H9 (cell line): ENCODE measurements around the gene CALY. TPM values are rescaled to one million over a fixed set of nuclear protein-coding genes. Genes with fewer than 3 reads are reported as not detected.

ENCODE experiments used
- DNase-seq: peaks from one replicate; pipeline ENCODE4 v3.0.0-alpha.2; 2017
- H2AFZ ChIP-seq: one replicate; pipeline ENCODE4 v1.6.1; 2013; ENCODE audit warnings: mild to moderate bottlenecking, low read length, control low read depth, moderate library complexity
- H2AK5ac ChIP-seq: 2 replicates; pipeline ENCODE4 v1.6.1; 2013; ENCODE audit warnings: low read length, control low read depth, mixed read lengths; ENCODE audit not compliant: insufficient read length
- H2BK120ac ChIP-seq: one replicate; pipeline ENCODE4 v1.6.1; 2013; ENCODE audit warnings: low read depth, mild to moderate bottlenecking, low read length, control low read depth, inconsistent platforms; ENCODE audit not compliant: poor library complexity, severe bottlenecking
- H2BK12ac ChIP-seq: 2 replicates; pipeline ENCODE4 v1.6.1; 2013; ENCODE audit warnings: low read length, control low read depth, mixed read lengths, low read depth; ENCODE audit not compliant: insufficient read length
- H2BK15ac ChIP-seq: 2 replicates; pipeline ENCODE4 v1.6.1; 2013; ENCODE audit warnings: low read depth, low read length, control low read depth
- H2BK20ac ChIP-seq: one replicate; pipeline ENCODE4 v1.6.1; 2013; ENCODE audit warnings: low read depth, mild to moderate bottlenecking, low read length, control low read depth, inconsistent platforms; ENCODE audit not compliant: poor library complexity, severe bottlenecking
- H2BK5ac ChIP-seq: 2 replicates; pipeline ENCODE4 v1.6.1; 2013; ENCODE audit warnings: low read length, control low read depth, mixed read lengths; ENCODE audit not compliant: insufficient read length
- H3K14ac ChIP-seq: 2 replicates; pipeline ENCODE4 v1.6.1; 2013; ENCODE audit warnings: low read length, control low read depth; ENCODE audit not compliant: insufficient read depth
- H3K18ac ChIP-seq: 2 replicates; pipeline ENCODE4 v1.6.1; 2013; ENCODE audit warnings: low read depth, mild to moderate bottlenecking, mixed read lengths, low read length, control low read depth; ENCODE audit not compliant: insufficient read length
- H3K23ac ChIP-seq: 2 replicates; pipeline ENCODE4 v1.6.1; 2013; ENCODE audit warnings: low read length, control low read depth, mixed read lengths, low read depth; ENCODE audit not compliant: insufficient read length
- H3K23me2 ChIP-seq: 2 replicates; pipeline ENCODE4 v1.6.1; 2013; ENCODE audit warnings: low read depth, mild to moderate bottlenecking, mixed read lengths, low read length, control low read depth; ENCODE audit not compliant: insufficient read length, poor library complexity, severe bottlenecking
- H3K27ac ChIP-seq: 2 replicates; pipeline ENCODE4 v1.5.1; 2013; ENCODE audit warnings: low read length, control low read depth, mixed read lengths, low read depth; ENCODE audit not compliant: insufficient read length
- H3K27me3 ChIP-seq: 2 replicates; pipeline ENCODE4 v1.6.1; 2013; ENCODE audit warnings: low read length, control low read depth, inconsistent platforms; ENCODE audit not compliant: insufficient read depth
- H3K4ac ChIP-seq: 2 replicates; pipeline ENCODE4 v1.6.1; 2013; ENCODE audit warnings: low read depth, mild to moderate bottlenecking, control low read depth, inconsistent platforms, low read length, moderate library complexity
- H3K4me1 ChIP-seq: 2 replicates; pipeline ENCODE4 v1.6.1; 2013; ENCODE audit warnings: low read length, control low read depth, inconsistent platforms; ENCODE audit not compliant: insufficient read depth
- H3K4me2 ChIP-seq: 2 replicates; pipeline ENCODE4 v1.6.1; 2013; ENCODE audit warnings: low read length, control low read depth, mixed read lengths; ENCODE audit not compliant: insufficient read length, insufficient read depth
- H3K56ac ChIP-seq: 2 replicates; pipeline ENCODE4 v1.6.1; 2013; ENCODE audit warnings: low read depth, mild to moderate bottlenecking, mixed read lengths, low read length, control low read depth; ENCODE audit not compliant: insufficient read length
- H3K79me1 ChIP-seq: 2 replicates; pipeline ENCODE4 v1.6.1; 2013; ENCODE audit warnings: low read depth, mild to moderate bottlenecking, moderate library complexity, low read length, control low read depth, inconsistent platforms; ENCODE audit not compliant: insufficient read depth, poor library complexity, severe bottlenecking
- H3K79me2 ChIP-seq: 2 replicates; pipeline ENCODE4 v1.6.1; 2013; ENCODE audit warnings: low read length, control low read depth, inconsistent platforms; ENCODE audit not compliant: insufficient read depth
- H3K9ac ChIP-seq: 2 replicates; pipeline ENCODE4 v1.6.1; 2013; ENCODE audit warnings: low read length, control low read depth, mixed read lengths; ENCODE audit not compliant: insufficient read length; ENCODE audit errors: extremely low read depth
- H3K9me3 ChIP-seq: one replicate; pipeline ENCODE4 v1.6.1; 2013; ENCODE audit warnings: low read depth, low read length, inconsistent platforms; ENCODE audit not compliant: control insufficient read depth
- H3T11ph ChIP-seq: one replicate; pipeline ENCODE4 v1.6.1; 2013; ENCODE audit warnings: mild to moderate bottlenecking, low read length, control low read depth, inconsistent platforms
- H4K20me1 ChIP-seq: one replicate; pipeline ENCODE4 v1.6.1; 2013; ENCODE audit not compliant: control insufficient read depth, insufficient read length, insufficient read depth
- H4K5ac ChIP-seq: 2 replicates; pipeline ENCODE4 v1.6.1; 2013; ENCODE audit warnings: low read depth, mild to moderate bottlenecking, mixed read lengths, low read length, control low read depth; ENCODE audit not compliant: insufficient read length
- H4K8ac ChIP-seq: replicated peaks from 2 replicates; pipeline ENCODE4 v1.6.1; 2013; ENCODE audit warnings: low read length, control low read depth, mixed read lengths, low read depth; ENCODE audit not compliant: insufficient read length
- H4K91ac ChIP-seq: 2 replicates; pipeline ENCODE4 v1.6.1; 2013; ENCODE audit warnings: low read depth, mild to moderate bottlenecking, moderate library complexity, mixed read lengths, low read length, control low read depth; ENCODE audit not compliant: insufficient read length
- H3K27ac Mint-ChIP-seq, 3 experiments: 2 replicates in 2 of 3; 3 replicates in 1 of 3; pipeline ENCODE4 v1.8.0; 2020 to 2021; ENCODE audit warnings: mixed read lengths in 3 of 3, mild to moderate bottlenecking in 1 of 3, moderate library complexity in 1 of 3
- H3K27me3 Mint-ChIP-seq: 2 replicates; pipeline ENCODE4 v1.8.0; 2021; ENCODE audit warnings: low read depth, mild to moderate bottlenecking, moderate library complexity, mixed read lengths
- H3K36me3 Mint-ChIP-seq, 3 experiments: 2 replicates in 2 of 3; 3 replicates in 1 of 3; pipeline ENCODE4 v1.8.0; 2020 to 2021; ENCODE audit warnings: low read depth in 3 of 3, mixed read lengths in 3 of 3; ENCODE audit not compliant: insufficient read depth in 1 of 3
- H3K4me1 Mint-ChIP-seq, 2 experiments: 2 replicates each; pipeline ENCODE4 v1.8.0; 2020; ENCODE audit warnings: mixed read lengths in 2 of 2
- H3K4me3 Mint-ChIP-seq, 2 experiments: 2 replicates in 1 of 2; 3 replicates in 1 of 2; pipeline ENCODE4 v1.8.0; 2020 to 2021; ENCODE audit warnings: mild to moderate bottlenecking in 2 of 2, mixed read lengths in 2 of 2, moderate library complexity in 1 of 2
- H3K9me3 Mint-ChIP-seq, 2 experiments: 2 replicates in 1 of 2; 3 replicates in 1 of 2; pipeline ENCODE4 v1.8.0; 2020; ENCODE audit warnings: mild to moderate bottlenecking in 2 of 2, mixed read lengths in 2 of 2, moderate library complexity in 1 of 2
- WGBS: extraction: QIAGEN DNeasy Blood & Tissue Kit; methylation state at CpG from one replicate; pipeline ENCODE4 v1.1.7; 2013; ENCODE audit warnings: missing lambda C conversion rate, low lambda C conversion rate, mixed read lengths; ENCODE audit not compliant: insufficient read length; ENCODE audit errors: extremely low coverage; 5-methylcytosine and 5-hydroxymethylcytosine counted together
- total RNA-seq: library from RNA; stranded (reverse); gene quantifications from 2 replicates; pipeline ENCODE4 v1.2.1, GENCODE V29; 2021
- TF ChIP-seq, protein P1 (sequence below): fragments of 200-600 bp; sonication (generic); conservative IDR thresholded peaks from 3 replicates; pipeline ENCODE4 v1.8.0; 2021; ENCODE audit warnings: antibody characterized with exemption, mild to moderate bottlenecking

The CALY gene
- total RNA-seq, 1 experiment from 2014 or later, result 2.9 TPM

DNA sequence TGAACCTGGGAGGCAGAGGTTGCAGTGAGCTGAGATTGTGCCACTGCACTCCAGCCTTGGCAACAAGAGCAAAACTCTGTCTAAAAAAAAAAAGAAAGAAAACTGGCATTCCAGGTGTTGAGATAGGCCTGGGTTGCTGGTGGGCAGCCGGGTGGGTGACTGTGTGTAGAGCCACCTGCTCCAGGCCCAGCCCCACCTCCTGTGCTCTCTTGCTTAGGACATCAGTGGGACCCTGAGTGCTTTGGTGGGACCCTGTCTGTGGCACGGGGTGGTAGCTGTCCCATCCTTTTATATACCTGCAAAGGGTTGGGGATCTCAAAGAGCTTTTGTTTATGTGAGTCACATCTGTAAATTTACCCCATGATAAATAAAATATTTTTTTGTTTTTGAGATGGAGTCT is 48.5 kb upstream of the CALY start:
- Histone ChIP-seq H3K4me2 (no peak overlapping the region), H3K14ac (no peak overlapping the region), H2BK20ac (no peak overlapping the region), H4K91ac (no peak overlapping the region), H3K27me3 (no peaks in the 10 kb centered on the region), H2AFZ (no peak overlapping the region), H3K4me1 (no peaks in the 10 kb centered on the region), H4K5ac (no peak overlapping the region), H4K8ac (no peak overlapping the region), H3K79me1 (no peaks in the 10 kb centered on the region), H3K56ac (no peak overlapping the region), H3K23me2 (no peaks in the 10 kb centered on the region), H3K18ac (no peak overlapping the region), H3K23ac (no peak overlapping the region), H2BK15ac (no peak overlapping the region), H3K9me3 (no peaks in the 10 kb centered on the region), H3K4ac (no peak overlapping the region), H3K9ac (no peak overlapping the region), H3T11ph (no peak overlapping the region), H3K79me2 (no peaks in the 10 kb centered on the region), H3K27ac (no peak overlapping the region), H2BK5ac (no peak overlapping the region), H2AK5ac (no peak overlapping the region), H2BK12ac (no peak overlapping the region), H4K20me1 (no peaks in the 10 kb centered on the region), H2BK120ac (no peak overlapping the region)
- Mint-ChIP-seq H3K9me3 (peaks cover 0 to 1% of the 10 kb centered on the region in 2 experiments; a peak in 1 of 5 replicates), H3K27ac (no peak overlapping the region), H3K4me3 (no peak overlapping the region), H3K27me3 (peaks cover 5% of the 10 kb centered on the region), H3K36me3 (peaks cover 1 to 9% (median 6%) of the 10 kb centered on the region in 3 experiments; a peak in 4 of 7 replicates), H3K4me1 (no peaks in the 10 kb centered on the region)
- no CpG with 5 or more reads among the region's 2 CpGs for WGBS
- no peak for DNase-seq
- TF ChIP-seq, protein P1, sequence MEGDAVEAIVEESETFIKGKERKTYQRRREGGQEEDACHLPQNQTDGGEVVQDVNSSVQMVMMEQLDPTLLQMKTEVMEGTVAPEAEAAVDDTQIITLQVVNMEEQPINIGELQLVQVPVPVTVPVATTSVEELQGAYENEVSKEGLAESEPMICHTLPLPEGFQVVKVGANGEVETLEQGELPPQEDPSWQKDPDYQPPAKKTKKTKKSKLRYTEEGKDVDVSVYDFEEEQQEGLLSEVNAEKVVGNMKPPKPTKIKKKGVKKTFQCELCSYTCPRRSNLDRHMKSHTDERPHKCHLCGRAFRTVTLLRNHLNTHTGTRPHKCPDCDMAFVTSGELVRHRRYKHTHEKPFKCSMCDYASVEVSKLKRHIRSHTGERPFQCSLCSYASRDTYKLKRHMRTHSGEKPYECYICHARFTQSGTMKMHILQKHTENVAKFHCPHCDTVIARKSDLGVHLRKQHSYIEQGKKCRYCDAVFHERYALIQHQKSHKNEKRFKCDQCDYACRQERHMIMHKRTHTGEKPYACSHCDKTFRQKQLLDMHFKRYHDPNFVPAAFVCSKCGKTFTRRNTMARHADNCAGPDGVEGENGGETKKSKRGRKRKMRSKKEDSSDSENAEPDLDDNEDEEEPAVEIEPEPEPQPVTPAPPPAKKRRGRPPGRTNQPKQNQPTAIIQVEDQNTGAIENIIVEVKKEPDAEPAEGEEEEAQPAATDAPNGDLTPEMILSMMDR, result no peak
